Ovary (tissue), 3 donors: ENCODE data around the gene SH3RF3.

Experiments
- EP300 ChIP-seq: sonication (generic); formaldehyde crosslinking; IDR thresholded peaks from one replicate; pipeline ENCODE4 v1.6.1; 2017; ENCODE audit warnings: antibody characterized with exemption
- POLR2A ChIP-seq: fragments of 450-650 bp; IDR thresholded peaks from one replicate; pipeline ENCODE4 v1.6.1; 2017; ENCODE audit warnings: antibody characterized with exemption, mild to moderate bottlenecking, moderate library complexity
- TF ChIP-seq, protein P1 (sequence below), 3 donors: fragments of 450-650 bp in 2 of 3; fragments of 200-600 bp in 1 of 3; IDR thresholded peaks; one replicate each; pipeline versions ENCODE4 v1.5.1 to v1.8.0; 2016 to 2022; ENCODE audit warnings: antibody characterized with exemption in 3 of 3, mild to moderate bottlenecking in 1 of 3
- donor health status: DM: no; HTN: no; CAD: no.

DNA sequence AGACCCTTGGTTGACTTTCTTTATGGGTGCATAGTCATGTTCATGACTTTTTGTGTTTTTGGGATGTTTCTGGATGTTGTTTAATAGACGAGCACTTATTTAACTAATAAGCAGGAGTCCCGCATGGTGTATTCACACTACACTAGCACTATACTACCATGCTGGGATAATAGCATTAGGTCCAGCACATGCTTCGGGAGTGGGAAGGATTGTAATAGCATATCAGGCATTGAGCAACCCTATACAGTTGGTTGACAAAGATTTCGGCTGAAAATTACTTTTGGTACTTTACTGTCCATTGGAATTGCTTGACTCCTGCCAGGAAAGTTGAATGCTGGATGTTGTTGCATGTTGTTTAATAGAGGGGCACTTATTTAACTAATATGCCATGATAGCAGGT is 2.8 kb downstream of the SH3RF3 start:
- TF ChIP-seq, protein P1, sequence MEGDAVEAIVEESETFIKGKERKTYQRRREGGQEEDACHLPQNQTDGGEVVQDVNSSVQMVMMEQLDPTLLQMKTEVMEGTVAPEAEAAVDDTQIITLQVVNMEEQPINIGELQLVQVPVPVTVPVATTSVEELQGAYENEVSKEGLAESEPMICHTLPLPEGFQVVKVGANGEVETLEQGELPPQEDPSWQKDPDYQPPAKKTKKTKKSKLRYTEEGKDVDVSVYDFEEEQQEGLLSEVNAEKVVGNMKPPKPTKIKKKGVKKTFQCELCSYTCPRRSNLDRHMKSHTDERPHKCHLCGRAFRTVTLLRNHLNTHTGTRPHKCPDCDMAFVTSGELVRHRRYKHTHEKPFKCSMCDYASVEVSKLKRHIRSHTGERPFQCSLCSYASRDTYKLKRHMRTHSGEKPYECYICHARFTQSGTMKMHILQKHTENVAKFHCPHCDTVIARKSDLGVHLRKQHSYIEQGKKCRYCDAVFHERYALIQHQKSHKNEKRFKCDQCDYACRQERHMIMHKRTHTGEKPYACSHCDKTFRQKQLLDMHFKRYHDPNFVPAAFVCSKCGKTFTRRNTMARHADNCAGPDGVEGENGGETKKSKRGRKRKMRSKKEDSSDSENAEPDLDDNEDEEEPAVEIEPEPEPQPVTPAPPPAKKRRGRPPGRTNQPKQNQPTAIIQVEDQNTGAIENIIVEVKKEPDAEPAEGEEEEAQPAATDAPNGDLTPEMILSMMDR (IDR thresholded peaks at IDR 0.05): no peak
- no peak for TF ChIP-seq EP300
- TF ChIP-seq POLR2A: no peak
